T-helper 9 cell (primary cell): Measurements from ENCODE around the gene GNAI2.
A peak's percentile ranks its signal among the peaks of the same experiment; 100 is the strongest.
"Not testable (repeated sequence)": the region's sequence is repeated elsewhere in the genome, so short reads cannot be mapped to it uniquely, and the experiment has no call there.

ENCODE experiments used
- DNase-seq: peaks from one replicate; pipeline ENCODE4 v3.0.0-alpha.2; 2020

Gene GNAI2

DNA sequence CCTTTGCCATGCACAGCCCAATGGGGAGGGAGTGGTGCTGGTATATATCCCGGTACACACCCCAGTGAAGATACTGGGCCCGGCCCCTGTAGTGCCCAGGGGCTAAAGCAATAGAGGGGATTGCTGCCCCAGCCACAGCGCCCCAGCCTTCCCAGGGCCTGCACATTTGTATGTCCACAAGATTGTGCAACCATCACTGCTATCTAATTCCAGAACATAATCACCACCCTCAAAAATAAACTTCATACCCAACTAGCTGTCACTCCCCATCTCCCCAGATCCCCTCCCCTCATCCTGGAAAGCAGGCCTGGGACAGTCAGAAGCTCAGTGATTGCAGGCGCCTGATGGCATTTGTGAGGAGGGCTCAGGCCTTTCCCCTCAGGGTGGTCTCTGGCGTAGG, 13.5 kb downstream of the GNAI2 start:
- DNase-seq, result no peak

DNA sequence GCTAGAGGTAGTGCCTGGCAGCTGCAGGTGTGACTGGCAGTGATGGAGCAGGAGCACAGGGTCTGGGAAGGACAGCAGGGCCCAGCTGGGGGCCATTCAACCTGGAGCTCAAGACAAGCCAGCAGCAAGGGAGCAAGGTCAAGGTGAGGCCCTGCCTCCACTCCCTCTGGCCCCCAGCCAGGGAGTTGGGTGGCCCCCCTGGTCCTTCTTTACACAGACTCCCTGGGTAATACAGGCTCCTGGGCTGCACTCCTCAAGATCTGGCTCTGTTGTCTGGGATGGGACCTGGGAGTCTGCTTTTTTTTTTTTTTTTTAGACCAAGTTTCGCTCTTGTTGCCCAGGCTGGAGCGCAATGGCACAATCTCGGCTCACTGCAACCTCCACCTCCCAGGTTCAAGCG, 14.5 kb downstream of the GNAI2 start:
- DNase-seq, result no peak

DNA sequence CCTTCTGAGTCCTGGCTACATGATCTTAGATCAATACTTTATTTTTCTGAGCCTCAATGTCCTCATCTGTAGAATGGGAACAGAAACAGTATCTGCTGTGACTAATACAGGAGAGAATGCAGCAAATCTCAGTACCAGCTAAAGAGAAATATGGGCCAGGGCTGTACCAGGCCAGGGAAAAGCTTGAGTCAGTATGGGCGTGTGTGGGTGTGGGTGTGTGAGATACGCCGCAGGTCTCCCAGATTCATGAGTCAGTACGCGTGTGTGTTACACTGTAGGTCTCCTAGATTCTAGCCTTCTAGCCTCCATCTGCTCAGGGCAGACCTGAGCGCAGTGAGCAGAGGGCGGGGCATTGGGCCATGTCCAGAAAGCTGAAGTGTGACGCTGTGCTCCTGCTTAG, 15.2 kb downstream of the GNAI2 start:
- no peak for DNase-seq

DNA sequence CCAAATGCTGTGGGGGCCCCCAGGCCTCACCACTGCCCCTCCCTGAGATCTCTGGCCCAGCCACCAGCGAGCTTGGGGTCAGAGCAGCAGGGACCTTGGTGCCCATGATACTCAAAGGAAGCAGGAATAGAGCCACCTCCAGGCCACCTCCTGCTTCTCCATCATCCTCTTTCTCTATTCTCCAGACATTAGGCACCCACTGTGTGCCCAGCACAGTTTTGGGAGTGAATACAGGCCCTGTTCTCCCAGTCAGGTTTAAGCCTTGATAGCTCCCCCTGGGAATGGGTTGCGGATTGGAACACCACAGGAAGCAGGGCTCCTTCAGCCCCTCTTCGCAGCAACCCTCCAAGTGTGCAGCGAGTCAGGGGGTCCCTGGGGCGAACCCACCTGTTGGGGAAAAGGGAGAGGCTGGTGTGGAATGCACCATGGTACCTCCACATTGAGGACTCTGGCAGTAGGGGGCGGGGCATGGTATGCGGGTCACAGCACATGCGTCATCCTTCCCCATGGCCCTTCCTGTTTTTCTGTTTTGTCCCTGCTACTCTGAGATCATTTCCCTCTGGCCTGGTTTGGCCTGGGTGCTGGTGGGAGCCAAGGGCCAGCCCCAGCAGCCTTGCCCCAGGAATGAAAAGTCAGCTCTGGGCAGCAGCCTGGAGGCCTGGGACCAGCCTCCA, 18.7 kb downstream of the GNAI2 start:
- no peak for DNase-seq

DNA sequence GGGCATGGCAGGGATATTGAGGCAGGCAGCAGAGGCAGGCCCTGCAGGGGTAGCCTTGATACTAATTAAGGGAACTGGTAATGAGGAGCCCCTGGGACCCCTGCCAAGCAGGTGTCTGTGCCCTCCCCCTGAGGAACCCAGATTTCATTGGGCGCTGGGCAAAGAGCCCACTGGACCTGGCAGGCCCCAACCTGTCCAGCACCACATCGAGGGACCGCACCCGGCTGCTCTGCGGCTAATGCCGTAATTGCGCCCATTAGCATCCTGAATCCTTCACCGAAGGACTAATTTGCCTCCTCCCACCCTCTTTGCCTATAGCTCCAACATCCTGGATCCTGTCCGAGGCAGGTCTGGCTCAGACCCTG, 19.2 kb downstream of the GNAI2 start:
- DNase-seq, result no peak

DNA sequence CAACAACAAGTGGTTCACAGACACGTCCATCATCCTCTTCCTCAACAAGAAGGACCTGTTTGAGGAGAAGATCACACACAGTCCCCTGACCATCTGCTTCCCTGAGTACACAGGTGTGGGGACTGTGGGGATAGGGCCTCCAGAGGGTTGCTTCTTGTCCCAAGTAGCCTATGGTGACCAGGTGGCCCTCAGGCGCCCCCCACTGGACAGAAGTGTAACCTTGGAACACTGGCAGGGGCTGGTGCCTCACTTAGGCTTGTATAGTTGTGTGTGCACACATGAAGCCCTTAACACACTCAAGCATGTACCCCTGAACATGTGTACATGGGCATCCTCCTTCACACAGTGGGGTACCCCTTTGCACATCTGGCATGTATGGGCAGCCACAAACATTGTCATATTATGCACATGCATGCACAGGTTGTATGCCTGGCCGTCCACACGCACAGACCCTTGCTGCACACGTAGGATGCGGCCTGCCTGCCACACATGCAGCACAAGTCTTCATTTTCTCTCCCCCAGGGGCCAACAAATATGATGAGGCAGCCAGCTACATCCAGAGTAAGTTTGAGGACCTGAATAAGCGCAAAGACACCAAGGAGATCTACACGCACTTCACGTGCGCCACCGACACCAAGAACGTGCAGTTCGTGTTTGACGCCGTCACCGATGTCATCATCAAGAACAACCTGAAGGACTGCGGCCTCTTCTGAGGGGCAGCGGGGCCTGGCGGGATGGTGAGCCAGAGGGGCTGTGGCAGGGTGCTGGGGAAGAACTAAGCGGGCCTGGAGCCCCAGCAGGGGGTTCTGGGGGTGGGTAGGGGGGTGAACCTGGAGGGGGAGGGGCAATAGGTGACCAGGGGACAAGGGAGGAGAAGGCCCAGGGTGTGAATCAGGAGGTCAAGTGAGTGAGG, 21.2 kb downstream of the GNAI2 start:
- no peak for DNase-seq

DNA sequence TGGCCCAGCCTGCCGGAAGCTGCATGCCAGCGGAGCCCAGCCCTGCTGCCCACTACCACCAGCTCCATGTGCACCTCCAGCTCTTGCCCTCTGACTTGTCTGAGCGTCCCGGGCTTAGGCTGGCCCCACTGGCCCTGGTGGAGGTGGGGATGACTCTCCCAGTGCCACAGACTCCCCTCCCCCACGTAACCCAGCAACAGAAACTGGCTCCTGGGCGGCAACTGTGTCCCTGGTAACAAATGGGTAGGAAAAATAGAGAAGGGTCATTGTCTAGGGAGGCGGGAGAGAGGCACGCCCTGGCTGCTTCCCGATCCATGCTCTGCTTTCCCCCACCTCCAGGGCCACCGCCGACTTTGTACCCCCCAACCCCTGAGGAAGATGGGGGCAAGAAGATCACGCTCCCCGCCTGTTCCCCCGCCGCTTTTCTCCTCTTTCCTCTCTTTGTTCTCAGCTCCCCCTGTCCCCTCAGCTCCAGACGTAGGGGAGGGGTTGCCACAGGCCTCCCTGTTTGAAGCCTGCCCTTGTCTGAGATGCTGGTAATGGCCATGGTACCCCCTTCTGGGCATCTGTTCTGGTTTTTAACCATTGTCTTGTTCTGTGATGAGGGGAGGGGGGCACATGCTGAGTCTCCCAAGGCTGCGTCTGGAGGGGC, 22.2 kb downstream of the GNAI2 start:
- no peak for DNase-seq

DNA sequence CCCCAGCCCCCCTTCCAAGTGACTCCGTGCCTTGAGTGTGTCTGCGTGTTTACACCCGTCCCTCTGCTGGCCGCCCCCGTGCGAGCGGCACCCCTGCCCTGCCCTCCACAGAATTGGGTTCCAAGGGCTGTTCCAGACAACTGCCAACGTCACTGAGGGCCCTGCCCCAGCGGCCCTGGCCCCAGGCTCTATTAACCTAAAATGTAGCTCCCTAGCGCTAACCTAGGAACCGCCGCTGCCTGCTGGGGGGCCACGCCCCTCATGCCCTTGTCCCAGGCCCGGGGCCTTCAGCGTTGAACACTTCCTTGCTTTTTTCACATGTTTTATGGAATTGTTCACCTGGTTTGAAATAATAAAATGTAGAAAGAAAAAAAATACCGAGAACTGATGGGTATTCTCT, 23.0 kb downstream of the GNAI2 start:
- DNase-seq, result no peak

DNA sequence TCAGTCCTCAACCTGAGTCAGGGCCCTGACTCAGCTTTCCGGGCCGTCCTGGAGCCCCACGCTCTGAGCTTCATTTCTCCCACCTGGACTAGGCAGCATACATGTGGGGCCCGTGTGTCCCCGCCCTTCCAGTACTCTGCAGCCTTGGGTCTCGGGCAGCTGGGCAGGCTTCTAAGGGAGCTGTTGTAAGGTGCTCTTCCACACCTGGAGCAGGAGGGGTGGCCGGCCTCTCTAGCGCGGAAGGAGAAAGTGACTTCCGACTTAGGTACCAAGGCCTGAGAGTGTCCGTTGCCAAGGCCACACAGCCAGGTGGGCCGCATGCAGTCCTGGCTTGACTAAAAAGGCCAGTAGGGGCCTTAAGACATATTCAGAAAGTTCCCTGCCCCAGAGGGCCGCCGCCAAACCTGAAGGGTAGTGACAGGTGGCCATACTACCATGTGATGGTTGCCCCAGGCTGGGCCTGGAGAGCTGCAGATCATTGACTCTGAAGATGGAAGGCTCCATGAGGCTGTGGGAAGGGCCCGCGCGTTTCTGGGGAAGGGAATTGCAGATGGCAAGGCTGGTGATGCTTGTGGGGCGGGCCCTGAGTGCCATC, 23.5 kb downstream of the GNAI2 start:
- no peak for DNase-seq

DNA sequence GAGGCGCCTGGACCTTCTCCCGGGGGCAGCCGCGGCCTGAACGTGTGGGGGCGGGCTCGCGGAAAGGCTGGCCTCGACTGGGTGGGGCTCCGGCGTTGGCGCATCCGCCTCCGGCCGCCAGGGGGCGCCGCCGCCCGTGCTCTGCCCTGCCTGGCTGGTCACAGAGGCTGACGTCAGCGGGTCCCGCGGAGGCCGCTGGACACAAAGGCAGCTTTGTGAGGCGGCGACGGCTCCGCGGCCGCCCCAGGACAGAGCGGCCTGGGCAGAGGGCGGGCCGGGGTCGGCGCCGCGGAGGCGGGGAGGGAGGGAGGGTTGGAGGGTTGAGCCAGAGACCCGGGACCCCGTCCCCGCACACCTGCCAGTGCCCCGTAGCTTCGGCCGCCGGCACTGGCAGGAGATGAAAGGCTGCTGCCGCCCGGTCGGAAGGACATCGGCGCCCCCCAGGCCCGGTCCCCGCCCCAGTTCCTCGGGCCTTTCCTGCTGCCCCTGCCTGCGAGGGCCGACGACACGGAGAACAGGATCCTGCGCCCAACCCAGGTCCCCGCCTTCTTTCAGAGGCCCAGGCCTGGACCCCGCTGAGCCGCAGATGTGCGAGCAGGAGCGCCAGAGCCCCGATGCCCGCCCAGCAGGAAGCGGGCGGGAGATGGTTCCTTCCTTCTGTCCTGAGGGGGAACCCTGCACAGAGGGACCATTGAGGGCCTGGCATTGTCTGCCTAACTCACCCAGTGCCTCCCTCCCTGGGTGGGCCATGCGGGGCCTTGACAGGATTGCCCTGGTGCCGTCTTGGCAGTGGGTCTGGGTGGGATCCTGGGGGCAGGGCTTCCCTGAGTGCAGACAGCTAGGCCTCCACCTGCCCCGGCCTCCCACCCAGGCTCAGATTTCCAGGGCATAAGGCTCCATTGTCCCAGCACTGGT, 24.3 kb downstream of the GNAI2 start:
- peak; percentile 79 for DNase-seq

DNA sequence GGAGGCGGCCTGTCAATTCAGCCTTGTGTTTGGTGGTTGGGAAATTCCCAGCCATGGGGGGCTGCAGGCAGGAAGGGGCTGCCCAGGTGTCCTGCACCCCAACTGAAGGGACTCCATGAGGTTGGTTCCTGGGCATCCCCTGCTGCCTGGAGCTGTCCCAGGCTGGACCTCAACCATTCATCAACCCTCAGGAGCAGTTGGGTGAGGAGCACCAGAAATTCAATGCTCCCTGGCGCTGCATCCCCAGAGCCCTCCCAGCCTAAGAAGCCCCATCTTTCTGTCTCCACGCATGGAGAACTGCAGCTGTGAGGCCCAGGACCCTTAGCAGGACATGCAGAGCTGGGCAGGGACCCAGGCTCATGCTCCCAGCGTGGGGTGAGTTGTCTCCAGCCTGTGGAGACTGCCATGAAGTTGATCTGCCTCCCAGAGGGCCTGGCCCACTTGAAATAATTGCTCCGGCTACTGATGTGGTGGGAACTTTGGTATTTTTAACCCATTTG, 25.0 kb downstream of the GNAI2 start:
- DNase-seq, result no peak

DNA sequence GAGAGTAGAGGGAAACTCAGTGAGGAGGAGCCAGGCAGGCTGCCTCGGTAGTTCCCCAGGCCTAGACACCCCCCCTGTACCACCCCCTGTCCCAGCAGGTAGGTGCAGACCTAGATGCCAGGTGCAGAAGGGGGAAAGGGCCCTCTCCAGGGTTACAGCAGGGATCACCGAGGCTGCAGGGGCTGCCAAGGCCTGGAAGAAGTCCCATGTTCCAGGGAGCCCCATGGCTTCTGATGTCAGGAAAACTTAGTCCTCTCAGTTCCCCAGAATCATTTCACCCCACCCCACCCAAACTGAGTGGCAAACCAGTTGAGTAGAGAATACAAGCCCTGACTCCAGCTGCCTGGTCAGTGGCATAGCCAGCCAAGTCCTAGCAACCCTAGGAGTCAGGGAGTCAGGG, 25.5 kb downstream of the GNAI2 start:
- no peak for DNase-seq

DNA sequence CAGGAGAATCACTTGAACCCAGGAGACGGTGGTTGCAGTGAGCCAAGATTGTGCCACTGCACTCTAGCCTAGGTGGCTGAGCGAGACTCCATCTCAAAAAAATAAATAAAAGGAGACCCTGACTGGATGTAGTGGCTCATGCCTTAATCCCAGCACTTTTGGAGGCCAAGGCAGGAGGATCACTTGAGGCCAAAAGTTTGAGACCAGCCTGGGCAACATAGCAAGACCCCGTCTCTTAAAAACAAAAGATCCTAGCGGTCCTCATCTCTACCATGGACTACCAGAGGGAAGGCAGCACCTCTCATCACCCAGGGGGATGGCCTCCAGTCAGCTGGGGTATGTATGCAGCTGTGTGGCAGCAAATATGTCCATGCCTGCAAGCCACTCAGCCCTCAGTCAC, 26.2 kb downstream of the GNAI2 start:
- not testable (repeated sequence) for DNase-seq

DNA sequence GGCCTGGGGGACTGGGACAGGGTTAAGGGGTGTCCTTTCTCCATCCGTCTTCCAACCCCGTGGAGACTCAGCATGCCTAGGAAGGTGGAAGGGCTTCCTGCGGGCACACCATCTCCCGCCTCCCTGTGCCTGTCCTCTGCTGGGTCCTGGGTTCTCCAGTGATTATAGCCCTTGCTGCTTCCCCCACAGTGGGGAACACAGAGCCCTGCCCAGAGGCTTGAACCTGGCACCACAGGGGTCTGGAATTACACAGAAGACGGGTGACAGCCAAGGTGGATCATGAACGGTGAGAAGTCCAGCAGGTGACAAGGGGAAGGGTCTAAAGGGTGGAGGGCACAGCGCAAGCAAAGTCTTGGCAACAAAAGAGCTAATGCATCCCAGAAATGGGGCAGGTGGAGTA, 26.8 kb downstream of the GNAI2 start:
- no peak for DNase-seq

DNA sequence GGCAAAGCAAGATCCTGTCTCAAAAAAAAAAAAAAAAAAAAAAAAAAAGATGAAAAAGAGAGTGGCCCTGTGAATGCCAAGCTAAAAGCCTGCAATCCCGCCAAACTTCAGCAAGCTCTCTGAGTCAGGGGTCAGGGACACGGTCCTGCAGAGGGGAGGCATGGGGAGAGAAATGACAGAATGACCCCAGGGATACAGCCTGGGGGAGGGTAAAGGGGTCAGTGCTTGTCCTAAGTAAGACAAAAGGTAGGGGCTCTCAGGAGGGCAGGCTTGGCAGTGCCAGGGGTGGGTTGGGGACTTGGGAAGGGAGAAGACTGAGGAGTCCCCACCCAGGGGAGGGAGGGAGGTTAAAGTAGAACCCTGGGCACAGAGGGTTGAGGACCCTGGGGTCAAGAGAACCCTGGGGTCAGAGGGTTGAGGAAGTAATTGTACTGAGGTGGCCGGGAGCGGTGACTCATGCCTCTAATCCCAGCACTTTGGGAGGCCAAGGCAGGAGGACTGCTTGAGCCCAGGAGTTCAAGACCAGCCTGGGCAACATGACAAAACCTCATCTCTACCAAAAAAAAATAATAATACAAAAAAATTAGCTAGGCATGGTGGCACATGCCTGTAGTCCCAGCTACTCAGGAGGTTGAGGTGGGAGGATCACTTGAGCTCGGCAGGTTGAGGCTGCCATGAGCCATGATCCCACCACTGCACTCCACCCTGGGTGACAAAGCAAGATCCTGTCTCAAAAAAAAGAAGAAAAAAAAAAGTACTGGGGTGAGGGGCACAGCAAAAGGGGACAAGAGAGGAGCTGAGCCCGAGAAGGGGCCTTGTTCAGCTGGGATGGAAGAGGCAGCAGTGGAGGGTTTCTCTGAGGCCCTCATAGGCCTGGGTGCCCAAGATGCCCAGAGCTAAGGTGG, 27.7 kb downstream of the GNAI2 start:
- DNase-seq, result no peak

DNA sequence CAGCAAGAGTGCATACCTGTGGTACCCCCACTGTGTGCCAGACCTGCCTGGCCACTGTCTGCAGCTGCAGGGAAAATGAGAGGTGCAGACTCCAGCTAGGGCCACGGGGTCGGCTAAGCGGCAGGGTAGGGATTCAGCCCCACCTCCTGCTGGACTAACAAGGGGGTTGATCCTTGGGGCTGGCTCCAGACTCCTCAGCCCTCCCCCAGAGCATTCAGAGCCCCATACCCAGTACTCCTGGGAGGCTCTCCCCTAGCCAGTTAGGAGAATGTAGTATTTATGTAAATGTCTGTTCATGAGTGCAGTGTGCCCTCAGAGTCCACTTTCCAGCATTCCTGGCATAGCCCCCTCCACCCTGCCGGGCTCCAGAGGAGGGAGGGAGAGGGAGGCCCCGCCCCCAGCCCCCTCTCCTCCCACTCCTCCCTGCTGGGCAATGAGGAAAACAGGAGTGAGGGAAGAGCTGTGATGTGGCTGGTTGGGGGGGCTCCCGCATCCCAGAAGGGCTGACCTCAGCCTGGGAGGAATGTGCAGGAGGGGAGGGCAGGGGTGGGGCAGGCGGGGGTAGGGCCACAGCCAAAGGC, 28.5 kb downstream of the GNAI2 start:
- no peak for DNase-seq

DNA sequence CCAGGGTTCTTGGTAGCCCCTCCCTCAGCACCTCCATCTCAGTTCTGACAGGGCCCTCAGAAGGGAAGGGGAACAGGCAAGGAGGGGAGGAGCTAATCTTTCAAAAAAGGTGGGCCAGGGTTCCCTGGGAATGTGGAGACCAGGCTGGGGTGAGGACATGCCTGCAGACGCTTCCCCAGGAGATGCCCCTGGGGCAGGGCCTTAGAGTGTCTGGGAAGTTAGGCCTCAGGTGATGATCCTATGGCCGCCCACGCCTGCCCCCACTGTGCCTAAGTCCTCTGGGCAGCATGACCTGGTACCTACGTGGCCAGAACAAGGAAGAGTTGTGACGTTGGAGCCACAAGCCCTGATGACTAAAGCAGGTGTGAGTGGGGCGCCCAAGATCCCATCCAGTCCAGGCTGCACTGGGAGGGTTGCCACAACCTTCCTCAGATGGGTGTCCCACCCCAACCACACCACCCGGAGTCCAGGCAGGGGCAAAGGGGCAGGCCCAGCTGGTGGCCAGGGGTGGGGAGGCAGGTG, 29.0 kb downstream of the GNAI2 start:
- no peak for DNase-seq

DNA sequence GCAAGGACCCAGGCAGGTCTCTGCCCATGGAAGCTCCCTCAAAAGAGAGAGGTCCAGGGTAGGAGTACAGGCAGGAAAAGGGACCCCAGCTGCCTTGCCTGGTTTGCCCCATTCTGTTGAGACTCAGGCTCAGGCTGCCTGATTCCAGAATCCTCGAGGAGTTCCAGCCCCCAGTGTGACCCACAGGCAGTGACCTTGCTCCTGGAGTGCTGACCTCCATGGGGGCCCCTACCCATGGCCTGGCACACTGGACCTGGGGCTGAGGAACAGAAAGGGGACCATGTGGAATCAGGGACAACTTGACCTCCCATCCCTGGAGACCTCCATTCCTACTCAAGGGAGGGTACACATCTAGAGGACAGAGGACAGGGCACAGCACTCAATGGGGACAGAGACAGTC, 29.6 kb downstream of the GNAI2 start:
- DNase-seq, result no peak

DNA sequence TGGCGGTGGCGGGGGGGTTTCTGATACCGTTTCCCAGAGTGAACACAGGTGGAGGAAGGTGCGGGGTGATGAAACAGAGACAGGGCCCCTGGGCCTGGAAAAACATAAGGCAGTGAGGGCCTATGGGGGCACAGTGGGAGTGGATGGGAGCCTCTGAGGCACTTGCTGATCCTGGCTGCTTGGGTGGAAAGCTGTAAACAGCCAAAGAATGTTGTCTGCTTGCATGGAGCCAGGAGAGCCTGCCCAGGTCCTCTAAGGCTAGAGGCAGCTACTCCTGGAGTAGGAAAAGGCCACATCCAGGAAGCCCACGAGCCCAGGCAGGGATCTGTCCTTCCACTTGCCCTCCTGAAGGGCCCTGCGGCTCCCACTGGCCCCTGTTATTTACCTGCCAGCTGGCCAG, 30.0 kb downstream of the GNAI2 start:
- DNase-seq, result no peak

DNA sequence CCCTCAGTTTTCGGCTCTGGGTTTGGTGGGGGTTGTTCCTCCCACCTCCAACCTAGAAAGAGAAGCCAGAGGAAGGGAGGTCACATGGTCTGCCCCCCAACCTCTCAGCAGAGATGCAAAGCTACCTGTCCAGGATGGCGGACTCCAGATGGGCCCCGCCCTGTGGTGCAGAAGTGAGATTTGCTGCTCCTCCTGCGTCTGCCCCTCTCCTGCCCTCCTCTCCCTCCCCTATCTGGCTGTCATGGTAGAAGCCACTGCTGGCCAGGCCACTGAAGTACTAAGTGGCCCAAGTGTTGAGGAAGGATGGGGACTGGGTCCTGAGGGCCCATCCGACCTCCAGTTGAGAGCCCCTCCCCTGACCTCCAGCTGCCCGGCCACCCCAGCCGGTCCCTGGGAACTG, 30.8 kb downstream of the GNAI2 start:
- no peak for DNase-seq
